GM13976 (cell line): ENCODE results near the gene SH3BGR.

Experiments used
- DNase-seq: peaks from one replicate; pipeline ENCODE4 v3.0.0; 2012; ENCODE audit warnings: low spot score
- CTCF ChIP-seq: IDR thresholded peaks from 2 replicates; pipeline ENCODE4 v1.5.1; 2012; ENCODE audit warnings: borderline replicate concordance, mild to moderate bottlenecking; ENCODE audit not compliant: insufficient read depth; ENCODE audit errors: extremely low read depth, missing control alignments, control extremely low read depth
- in situ Hi-C: fragments of 300-500 bp; cut with MboI; formaldehyde crosslinking; loops from one replicate; pipeline ENCODE4 v1.12.0; 2022; ENCODE audit warnings: low sequenced_read_pairs, mixed read lengths, inconsistent platforms; ENCODE audit not compliant: unreplicated experiment

The SH3BGR gene

GRCh38 chr21:39430954-39431353 is 20.8 kb upstream of the SH3BGR start:
- TF ChIP-seq CTCF, result no peak
- in situ Hi-C loops, result no loop called here
- DNase-seq, result no peak

GRCh38 chr21:39434950-39435349 is 16.8 kb upstream of the SH3BGR start:
- no peak for DNase-seq
- in situ Hi-C loops, result no loop called here
- no peak for TF ChIP-seq CTCF

DNA sequence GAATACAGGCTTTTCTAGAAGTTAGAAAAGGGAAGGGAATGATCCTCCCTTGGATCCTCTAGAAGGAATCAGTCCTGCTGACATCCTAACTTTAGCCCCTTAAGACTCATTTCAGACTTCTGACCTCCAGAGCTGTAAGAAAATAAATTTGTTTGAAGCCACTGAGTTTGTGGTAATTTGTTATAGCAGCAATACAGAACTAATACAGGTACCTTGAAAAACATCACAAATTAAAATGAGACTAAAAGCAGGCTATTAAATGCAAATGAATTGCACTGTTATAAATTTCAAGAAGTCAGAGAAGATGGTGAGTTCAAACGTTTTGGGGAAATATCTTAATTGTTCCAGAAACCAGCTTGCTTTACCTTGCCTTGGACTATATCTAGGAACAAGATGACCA is 12.5 kb upstream of the SH3BGR start:
- TF ChIP-seq CTCF, result no peak
- in situ Hi-C loops, result no loop called here
- no peak for DNase-seq

DNA sequence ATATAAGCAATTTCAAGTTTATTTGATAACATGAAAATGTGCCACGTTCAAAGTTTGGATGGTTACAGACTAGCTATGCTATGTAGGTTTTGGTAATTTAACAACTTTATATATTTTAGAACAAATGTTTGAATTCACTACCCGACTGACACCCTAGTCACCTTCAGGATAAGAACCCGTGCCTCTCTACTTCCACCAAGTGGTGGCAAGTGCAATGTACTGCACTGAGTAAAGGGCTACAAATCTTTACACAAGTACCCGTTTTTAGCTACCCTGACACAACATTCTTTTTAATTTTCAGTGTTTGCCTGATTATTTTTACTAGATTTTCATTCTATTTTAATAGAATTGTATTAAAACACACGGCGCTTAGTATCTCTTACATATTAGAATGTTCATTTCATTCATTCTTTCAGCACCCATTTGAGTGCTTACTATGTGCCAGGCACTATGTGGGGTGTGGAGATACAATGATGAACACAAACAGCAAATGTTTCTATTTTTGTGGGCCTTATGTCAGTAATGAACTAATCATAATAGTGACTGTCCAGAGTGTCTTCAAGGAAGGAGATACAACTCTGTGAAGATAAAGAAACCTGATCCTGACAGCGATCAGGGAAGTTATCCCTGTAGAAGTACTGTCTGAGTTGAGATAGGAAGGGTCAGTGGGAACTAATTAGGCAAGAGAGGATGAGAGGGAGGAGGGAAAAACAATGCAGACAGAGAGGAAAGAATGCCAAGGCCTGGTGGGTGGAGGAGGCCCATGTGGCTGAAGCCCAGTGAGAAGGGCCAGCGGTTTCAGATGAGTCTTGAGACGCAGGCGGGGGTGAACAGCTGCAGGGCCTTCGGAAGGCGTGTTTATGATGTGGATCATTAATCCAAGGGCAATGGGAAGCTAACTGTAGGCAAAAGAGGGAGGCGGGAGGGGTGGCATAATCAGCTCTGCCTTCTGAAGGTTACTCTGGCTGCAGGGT is 10.0 kb upstream of the SH3BGR start:
- in situ Hi-C loops, result no loop called here
- peak; percentile 63 for TF ChIP-seq CTCF
- peak; percentile 58 for DNase-seq

DNA sequence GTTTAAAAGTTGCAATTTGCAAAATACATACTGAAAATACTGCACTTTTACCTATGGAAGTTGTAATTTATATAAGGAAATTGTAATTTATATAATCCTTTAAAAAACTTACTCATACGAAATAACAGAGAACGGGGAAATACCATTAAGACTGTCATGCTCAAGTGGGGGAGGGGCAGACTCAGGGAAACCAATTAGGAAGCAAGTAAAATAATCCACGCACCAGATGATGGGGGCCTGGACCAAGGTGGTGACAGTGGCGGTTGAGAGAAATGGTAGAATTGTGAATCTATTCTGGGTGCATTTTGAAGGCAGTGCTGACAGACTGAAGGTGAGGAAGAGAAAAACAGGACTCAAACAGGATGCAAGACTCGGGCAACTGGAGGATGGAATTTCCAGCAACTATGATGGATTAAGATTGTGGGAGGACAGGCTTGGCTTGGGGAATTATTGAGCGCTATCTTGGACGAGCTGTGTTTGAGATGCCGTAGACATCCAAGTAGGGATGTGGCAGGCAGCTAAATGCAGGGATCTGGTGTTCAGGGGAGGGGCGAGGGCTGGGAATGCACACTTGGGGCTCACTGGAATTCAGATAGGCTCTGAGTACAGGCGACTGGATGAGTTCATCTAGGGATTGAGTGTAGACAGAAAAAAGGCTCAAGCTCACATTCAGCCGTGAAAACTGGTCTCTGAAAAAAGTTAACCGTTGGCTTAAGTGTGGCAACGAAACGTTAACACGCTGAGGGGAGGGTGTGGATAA is 7.2 kb upstream of the SH3BGR start:
- no peak for DNase-seq
- no peak for TF ChIP-seq CTCF
- in situ Hi-C loops, result no loop called here

GRCh38 chr21:39445321-39446269 is 6.2 kb upstream of the SH3BGR start, which contains the start of gene LCA5L:
TSS of gene LCA5L (minus strand) at chr21:39445778. CDS start at chr21:39428493, 17,285 bp downstream.
- TF ChIP-seq CTCF, result peak; percentile 4
- DNase-seq, result peak; percentile 99
- in situ Hi-C loops, result no loop called here
